GM23338 (cell line): ENCODE results near the gene SKP2. TPM values are rescaled to one million over a fixed set of nuclear protein-coding genes. Genes with fewer than 3 reads are reported as not detected.

Experiments
- ATAC-seq: fragments of 200-7000 bp; cut with Tn5 transposase; 3 replicates; pipeline ENCODE4 v1.9.1; 2020
- DNase-seq: peaks from one replicate; pipeline ENCODE4 v3.0.0-alpha.2; 2015; ENCODE audit warnings: low spot score
- H2AFZ ChIP-seq: fragments of 200-600 bp; sonication (generic); 2 replicates; pipeline ENCODE4 v1.8.0; 2016; ENCODE audit warnings: antibody characterized with exemption, mild to moderate bottlenecking, moderate library complexity
- H3F3A ChIP-seq: fragments of 200-600 bp; sonication (generic); replicated peaks from 2 replicates; pipeline ENCODE4 v1.8.0; 2017; ENCODE audit warnings: antibody characterized with exemption, mixed run types, low read depth
- H3K27ac ChIP-seq: fragments of 200-600 bp; sonication (generic); 2 replicates; pipeline ENCODE4 v1.6.1; 2016; ENCODE audit warnings: low read depth
- H3K27me3 ChIP-seq: fragments of 200-600 bp; sonication (generic); 2 replicates; pipeline ENCODE4 v1.8.0; 2016; ENCODE audit warnings: mild to moderate bottlenecking, mixed run types, moderate library complexity; ENCODE audit not compliant: insufficient read depth
- H3K36me3 ChIP-seq: fragments of 200-600 bp; sonication (generic); 2 replicates; pipeline ENCODE4 v1.8.0; 2016; ENCODE audit warnings: mild to moderate bottlenecking; ENCODE audit not compliant: insufficient read depth
- H3K4me1 ChIP-seq: fragments of 200-600 bp; sonication (generic); 2 replicates; pipeline ENCODE4 v1.8.0; 2016; ENCODE audit warnings: mild to moderate bottlenecking, moderate library complexity; ENCODE audit not compliant: insufficient read depth
- H3K4me2 ChIP-seq: fragments of 200-600 bp; sonication (generic); 2 replicates; pipeline ENCODE4 v1.7.1; 2017; ENCODE audit warnings: mixed run types
- H3K4me3 ChIP-seq: fragments of 200-600 bp; sonication (generic); 2 replicates; pipeline ENCODE4 v1.6.1; 2016; ENCODE audit warnings: mixed run types
- H3K79me2 ChIP-seq: fragments of 200-600 bp; sonication (generic); replicated peaks from 2 replicates; pipeline ENCODE4 v1.8.0; 2017; ENCODE audit warnings: mild to moderate bottlenecking; ENCODE audit not compliant: insufficient read depth
- H3K9me2 ChIP-seq: fragments of 200-600 bp; sonication (generic); 2 replicates; pipeline ENCODE4 v1.8.0; 2017; ENCODE audit not compliant: insufficient read depth
- H4K20me1 ChIP-seq: fragments of 200-600 bp; sonication (generic); replicated peaks from 2 replicates; pipeline ENCODE4 v1.8.0; 2017; ENCODE audit warnings: mild to moderate bottlenecking; ENCODE audit not compliant: insufficient read depth
- H3K27ac Mint-ChIP-seq: 2 replicates; pipeline ENCODE4 v1.8.0; 2020; ENCODE audit warnings: inconsistent platforms, mild to moderate bottlenecking, moderate library complexity, mixed read lengths
- H3K27me3 Mint-ChIP-seq: 3 replicates; pipeline ENCODE4 v1.8.0; 2022; ENCODE audit warnings: low read depth, mild to moderate bottlenecking, moderate library complexity, mixed read lengths, inconsistent platforms; ENCODE audit not compliant: insufficient read depth, poor library complexity
- H3K36me3 Mint-ChIP-seq: 3 replicates; pipeline ENCODE4 v1.8.0; 2021; ENCODE audit warnings: low read depth, mild to moderate bottlenecking, inconsistent platforms, moderate library complexity, mixed read lengths
- H3K4me1 Mint-ChIP-seq: 3 replicates; pipeline ENCODE4 v1.8.0; 2020; ENCODE audit warnings: mild to moderate bottlenecking, inconsistent platforms, mixed read lengths
- H3K4me3 Mint-ChIP-seq: 3 replicates; pipeline ENCODE4 v1.8.0; 2021; ENCODE audit warnings: moderate library complexity, mild to moderate bottlenecking, inconsistent platforms, mixed read lengths
- H3K9me3 Mint-ChIP-seq: 3 replicates; pipeline ENCODE4 v1.8.0; 2020; ENCODE audit warnings: moderate library complexity, mild to moderate bottlenecking, inconsistent platforms, mixed read lengths
- CREB1 ChIP-seq: fragments of 250-450 bp; sonication (Bioruptor Pico); IDR thresholded peaks from 2 replicates; pipeline ENCODE4 v1.5.0; 2020; ENCODE audit warnings: low read depth, mild to moderate bottlenecking, moderate library complexity
- EZH2 ChIP-seq: fragments of 200-600 bp; sonication (generic); IDR thresholded peaks from one replicate; pipeline ENCODE4 v1.8.0; 2017; ENCODE audit warnings: antibody characterized with exemption, mild to moderate bottlenecking, low read depth; ENCODE audit not compliant: unreplicated experiment
- EZH2phosphoT487 ChIP-seq: fragments of 200-600 bp; sonication (generic); IDR thresholded peaks from one replicate; pipeline ENCODE4 v1.8.1; 2018; ENCODE audit warnings: antibody characterized with exemption; ENCODE audit not compliant: unreplicated experiment
- JUNB ChIP-seq: IDR thresholded peaks from one replicate; pipeline ENCODE4 v1.6.1; 2016; ENCODE audit warnings: antibody characterized with exemption; ENCODE audit not compliant: unreplicated experiment
- NANOG ChIP-seq: IDR thresholded peaks from 2 replicates; pipeline ENCODE4 v1.6.1; 2016; ENCODE audit warnings: antibody characterized with exemption, borderline replicate concordance
- POLR2AphosphoS5 ChIP-seq: IDR thresholded peaks from 2 replicates; pipeline ENCODE4 v1.6.1; 2016; ENCODE audit warnings: antibody characterized with exemption, low read depth
- STAT1 ChIP-seq: IDR thresholded peaks from one replicate; pipeline ENCODE4 v1.6.1; 2016; ENCODE audit warnings: antibody characterized with exemption; ENCODE audit not compliant: unreplicated experiment
- ZNF114 ChIP-seq: fragments of 250-450 bp; sonication (Bioruptor Pico); IDR thresholded peaks from 2 replicates; pipeline ENCODE4 v1.5.0; 2020; ENCODE audit warnings: mild to moderate bottlenecking, moderate library complexity
- ZNF331 ChIP-seq: fragments of 250-450 bp; sonication (Bioruptor Pico); IDR thresholded peaks from 2 replicates; pipeline ENCODE4 v1.5.0; 2020; ENCODE audit warnings: low read depth, mild to moderate bottlenecking, moderate library complexity
- polyA plus RNA-seq: library from polyadenylated mRNA; unstranded; fragments of >200 nt; fragmentation: Nextera tagmentation; extraction: Ambion mirVana; gene quantifications from 2 replicates; pipeline ENCODE4 v1.2.1, GENCODE V29; 2016
- total RNA-seq: library from RNA; depleted of rRNA; stranded (reverse); fragments of >200 nt; shearing (Covaris generic); gene quantifications from 2 replicates; pipeline ENCODE4 v1.2.3, GENCODE V29; 2014
- TF ChIP-seq, protein P1 (sequence below): IDR thresholded peaks from 2 replicates; pipeline ENCODE4 v1.6.1; 2016; ENCODE audit warnings: antibody characterized with exemption
- TF ChIP-seq, protein P2 (sequence below): IDR thresholded peaks from one replicate; pipeline ENCODE4 v1.6.1; 2018; ENCODE audit warnings: antibody characterized with exemption; ENCODE audit not compliant: unreplicated experiment
- TF ChIP-seq, protein P3 (sequence below), 2 experiments: fragments of 200-600 bp in 1 of 2; sonication (generic) in 1 of 2; conservative IDR thresholded peaks; 2 replicates each; pipeline versions ENCODE4 v1.5.1 to v1.6.1; 2016 to 2017; ENCODE audit warnings: antibody characterized with exemption in 2 of 2, low read depth in 2 of 2, mild to moderate bottlenecking in 2 of 2, moderate library complexity in 1 of 2
- TF ChIP-seq, protein P4 (sequence below): fragments of 250-450 bp; sonication (Bioruptor Pico); IDR thresholded peaks from 2 replicates; pipeline ENCODE4 v1.5.0; 2020; ENCODE audit warnings: mild to moderate bottlenecking, moderate library complexity

The SKP2 gene
- total and polyA plus RNA-seq, 2 experiments from 2014 or later = 66.6 to 75.6 TPM

DNA sequence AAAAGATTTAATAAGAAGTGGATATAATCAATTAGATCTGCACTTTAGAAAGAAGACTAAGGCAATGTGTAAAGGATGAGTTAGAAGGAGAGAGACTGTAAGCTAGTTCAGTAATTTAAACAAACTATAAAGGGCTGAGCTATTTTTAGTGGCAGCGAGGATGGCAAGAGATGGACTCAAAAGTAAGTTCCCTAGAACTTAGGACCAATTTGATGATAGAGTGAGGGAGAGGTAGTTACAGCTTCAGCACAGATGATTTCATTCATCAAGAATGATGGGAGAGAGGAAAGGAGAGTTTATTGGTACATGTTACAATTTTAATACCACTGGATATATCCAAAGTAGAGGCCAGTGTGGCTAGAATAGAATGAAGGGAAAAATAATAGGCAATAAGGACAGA is 70.7 kb downstream of the SKP2 start:
- no peak overlapping the region for H3K4me2 ChIP-seq
- no peaks in the 10 kb centered on the region for H3K4me1 Mint-ChIP-seq
- H3K36me3 Mint-ChIP-seq = no peaks in the 10 kb centered on the region
- no peaks in the 10 kb centered on the region for H3F3A ChIP-seq
- no peak overlapping the region for H2AFZ ChIP-seq
- H3K4me1 ChIP-seq = no peaks in the 10 kb centered on the region
- H3K27me3 ChIP-seq = no peaks in the 10 kb centered on the region
- H3K9me2 ChIP-seq = no peaks in the 10 kb centered on the region
- H4K20me1 ChIP-seq = no peaks in the 10 kb centered on the region
- no peak overlapping the region for H3K27ac Mint-ChIP-seq
- no peak overlapping the region for H3K27ac ChIP-seq
- no peak for TF ChIP-seq STAT1
- TF ChIP-seq, protein P1, sequence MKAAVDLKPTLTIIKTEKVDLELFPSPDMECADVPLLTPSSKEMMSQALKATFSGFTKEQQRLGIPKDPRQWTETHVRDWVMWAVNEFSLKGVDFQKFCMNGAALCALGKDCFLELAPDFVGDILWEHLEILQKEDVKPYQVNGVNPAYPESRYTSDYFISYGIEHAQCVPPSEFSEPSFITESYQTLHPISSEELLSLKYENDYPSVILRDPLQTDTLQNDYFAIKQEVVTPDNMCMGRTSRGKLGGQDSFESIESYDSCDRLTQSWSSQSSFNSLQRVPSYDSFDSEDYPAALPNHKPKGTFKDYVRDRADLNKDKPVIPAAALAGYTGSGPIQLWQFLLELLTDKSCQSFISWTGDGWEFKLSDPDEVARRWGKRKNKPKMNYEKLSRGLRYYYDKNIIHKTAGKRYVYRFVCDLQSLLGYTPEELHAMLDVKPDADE = no peak
- TF ChIP-seq ZNF331 (CRISPR knock-in tag) = no peak
- no peak for TF ChIP-seq EZH2phosphoT487
- no peak for TF ChIP-seq EZH2
- TF ChIP-seq, protein P2, sequence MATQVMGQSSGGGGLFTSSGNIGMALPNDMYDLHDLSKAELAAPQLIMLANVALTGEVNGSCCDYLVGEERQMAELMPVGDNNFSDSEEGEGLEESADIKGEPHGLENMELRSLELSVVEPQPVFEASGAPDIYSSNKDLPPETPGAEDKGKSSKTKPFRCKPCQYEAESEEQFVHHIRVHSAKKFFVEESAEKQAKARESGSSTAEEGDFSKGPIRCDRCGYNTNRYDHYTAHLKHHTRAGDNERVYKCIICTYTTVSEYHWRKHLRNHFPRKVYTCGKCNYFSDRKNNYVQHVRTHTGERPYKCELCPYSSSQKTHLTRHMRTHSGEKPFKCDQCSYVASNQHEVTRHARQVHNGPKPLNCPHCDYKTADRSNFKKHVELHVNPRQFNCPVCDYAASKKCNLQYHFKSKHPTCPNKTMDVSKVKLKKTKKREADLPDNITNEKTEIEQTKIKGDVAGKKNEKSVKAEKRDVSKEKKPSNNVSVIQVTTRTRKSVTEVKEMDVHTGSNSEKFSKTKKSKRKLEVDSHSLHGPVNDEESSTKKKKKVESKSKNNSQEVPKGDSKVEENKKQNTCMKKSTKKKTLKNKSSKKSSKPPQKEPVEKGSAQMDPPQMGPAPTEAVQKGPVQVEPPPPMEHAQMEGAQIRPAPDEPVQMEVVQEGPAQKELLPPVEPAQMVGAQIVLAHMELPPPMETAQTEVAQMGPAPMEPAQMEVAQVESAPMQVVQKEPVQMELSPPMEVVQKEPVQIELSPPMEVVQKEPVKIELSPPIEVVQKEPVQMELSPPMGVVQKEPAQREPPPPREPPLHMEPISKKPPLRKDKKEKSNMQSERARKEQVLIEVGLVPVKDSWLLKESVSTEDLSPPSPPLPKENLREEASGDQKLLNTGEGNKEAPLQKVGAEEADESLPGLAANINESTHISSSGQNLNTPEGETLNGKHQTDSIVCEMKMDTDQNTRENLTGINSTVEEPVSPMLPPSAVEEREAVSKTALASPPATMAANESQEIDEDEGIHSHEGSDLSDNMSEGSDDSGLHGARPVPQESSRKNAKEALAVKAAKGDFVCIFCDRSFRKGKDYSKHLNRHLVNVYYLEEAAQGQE = no peak
- TF ChIP-seq, protein P3, sequence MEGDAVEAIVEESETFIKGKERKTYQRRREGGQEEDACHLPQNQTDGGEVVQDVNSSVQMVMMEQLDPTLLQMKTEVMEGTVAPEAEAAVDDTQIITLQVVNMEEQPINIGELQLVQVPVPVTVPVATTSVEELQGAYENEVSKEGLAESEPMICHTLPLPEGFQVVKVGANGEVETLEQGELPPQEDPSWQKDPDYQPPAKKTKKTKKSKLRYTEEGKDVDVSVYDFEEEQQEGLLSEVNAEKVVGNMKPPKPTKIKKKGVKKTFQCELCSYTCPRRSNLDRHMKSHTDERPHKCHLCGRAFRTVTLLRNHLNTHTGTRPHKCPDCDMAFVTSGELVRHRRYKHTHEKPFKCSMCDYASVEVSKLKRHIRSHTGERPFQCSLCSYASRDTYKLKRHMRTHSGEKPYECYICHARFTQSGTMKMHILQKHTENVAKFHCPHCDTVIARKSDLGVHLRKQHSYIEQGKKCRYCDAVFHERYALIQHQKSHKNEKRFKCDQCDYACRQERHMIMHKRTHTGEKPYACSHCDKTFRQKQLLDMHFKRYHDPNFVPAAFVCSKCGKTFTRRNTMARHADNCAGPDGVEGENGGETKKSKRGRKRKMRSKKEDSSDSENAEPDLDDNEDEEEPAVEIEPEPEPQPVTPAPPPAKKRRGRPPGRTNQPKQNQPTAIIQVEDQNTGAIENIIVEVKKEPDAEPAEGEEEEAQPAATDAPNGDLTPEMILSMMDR (conservative IDR thresholded peaks at IDR 0.05; ENCODE audit: low read depth in 2 of 2) = no peak
- no peak for TF ChIP-seq CREB1 (CRISPR knock-in tag)
- no peak for TF ChIP-seq POLR2AphosphoS5
- no peak for TF ChIP-seq NANOG
- TF ChIP-seq ZNF114 (CRISPR knock-in tag) = no peak
- no peak for TF ChIP-seq JUNB
- TF ChIP-seq, protein P4, sequence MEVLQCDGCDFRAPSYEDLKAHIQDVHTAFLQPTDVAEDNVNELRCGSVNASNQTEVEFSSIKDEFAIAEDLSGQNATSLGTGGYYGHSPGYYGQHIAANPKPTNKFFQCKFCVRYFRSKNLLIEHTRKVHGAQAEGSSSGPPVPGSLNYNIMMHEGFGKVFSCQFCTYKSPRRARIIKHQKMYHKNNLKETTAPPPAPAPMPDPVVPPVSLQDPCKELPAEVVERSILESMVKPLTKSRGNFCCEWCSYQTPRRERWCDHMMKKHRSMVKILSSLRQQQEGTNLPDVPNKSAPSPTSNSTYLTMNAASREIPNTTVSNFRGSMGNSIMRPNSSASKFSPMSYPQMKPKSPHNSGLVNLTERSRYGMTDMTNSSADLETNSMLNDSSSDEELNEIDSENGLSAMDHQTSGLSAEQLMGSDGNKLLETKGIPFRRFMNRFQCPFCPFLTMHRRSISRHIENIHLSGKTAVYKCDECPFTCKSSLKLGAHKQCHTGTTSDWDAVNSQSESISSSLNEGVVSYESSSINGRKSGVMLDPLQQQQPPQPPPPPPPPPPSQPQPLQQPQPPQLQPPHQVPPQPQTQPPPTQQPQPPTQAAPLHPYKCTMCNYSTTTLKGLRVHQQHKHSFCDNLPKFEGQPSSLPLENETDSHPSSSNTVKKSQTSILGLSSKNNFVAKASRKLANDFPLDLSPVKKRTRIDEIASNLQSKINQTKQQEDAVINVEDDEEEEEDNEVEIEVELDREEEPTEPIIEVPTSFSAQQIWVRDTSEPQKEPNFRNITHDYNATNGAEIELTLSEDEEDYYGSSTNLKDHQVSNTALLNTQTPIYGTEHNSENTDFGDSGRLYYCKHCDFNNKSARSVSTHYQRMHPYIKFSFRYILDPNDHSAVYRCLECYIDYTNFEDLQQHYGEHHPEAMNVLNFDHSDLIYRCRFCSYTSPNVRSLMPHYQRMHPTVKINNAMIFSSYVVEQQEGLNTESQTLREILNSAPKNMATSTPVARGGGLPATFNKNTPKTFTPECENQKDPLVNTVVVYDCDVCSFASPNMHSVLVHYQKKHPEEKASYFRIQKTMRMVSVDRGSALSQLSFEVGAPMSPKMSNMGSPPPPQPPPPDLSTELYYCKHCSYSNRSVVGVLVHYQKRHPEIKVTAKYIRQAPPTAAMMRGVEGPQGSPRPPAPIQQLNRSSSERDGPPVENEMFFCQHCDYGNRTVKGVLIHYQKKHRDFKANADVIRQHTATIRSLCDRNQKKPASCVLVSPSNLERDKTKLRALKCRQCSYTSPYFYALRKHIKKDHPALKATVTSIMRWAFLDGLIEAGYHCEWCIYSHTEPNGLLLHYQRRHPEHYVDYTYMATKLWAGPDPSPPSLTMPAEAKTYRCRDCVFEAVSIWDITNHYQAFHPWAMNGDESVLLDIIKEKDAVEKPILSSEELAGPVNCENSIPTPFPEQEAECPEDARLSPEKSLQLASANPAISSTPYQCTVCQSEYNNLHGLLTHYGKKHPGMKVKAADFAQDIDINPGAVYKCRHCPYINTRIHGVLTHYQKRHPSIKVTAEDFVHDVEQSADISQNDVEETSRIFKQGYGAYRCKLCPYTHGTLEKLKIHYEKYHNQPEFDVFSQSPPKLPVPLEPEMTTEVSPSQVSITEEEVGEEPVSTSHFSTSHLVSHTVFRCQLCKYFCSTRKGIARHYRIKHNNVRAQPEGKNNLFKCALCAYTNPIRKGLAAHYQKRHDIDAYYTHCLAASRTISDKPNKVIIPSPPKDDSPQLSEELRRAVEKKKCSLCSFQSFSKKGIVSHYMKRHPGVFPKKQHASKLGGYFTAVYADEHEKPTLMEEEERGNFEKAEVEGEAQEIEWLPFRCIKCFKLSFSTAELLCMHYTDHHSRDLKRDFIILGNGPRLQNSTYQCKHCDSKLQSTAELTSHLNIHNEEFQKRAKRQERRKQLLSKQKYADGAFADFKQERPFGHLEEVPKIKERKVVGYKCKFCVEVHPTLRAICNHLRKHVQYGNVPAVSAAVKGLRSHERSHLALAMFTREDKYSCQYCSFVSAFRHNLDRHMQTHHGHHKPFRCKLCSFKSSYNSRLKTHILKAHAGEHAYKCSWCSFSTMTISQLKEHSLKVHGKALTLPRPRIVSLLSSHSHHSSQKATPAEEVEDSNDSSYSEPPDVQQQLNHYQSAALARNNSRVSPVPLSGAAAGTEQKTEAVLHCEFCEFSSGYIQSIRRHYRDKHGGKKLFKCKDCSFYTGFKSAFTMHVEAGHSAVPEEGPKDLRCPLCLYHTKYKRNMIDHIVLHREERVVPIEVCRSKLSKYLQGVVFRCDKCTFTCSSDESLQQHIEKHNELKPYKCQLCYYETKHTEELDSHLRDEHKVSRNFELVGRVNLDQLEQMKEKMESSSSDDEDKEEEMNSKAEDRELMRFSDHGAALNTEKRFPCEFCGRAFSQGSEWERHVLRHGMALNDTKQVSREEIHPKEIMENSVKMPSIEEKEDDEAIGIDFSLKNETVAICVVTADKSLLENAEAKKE (CRISPR knock-in tag) = no peak
- H3K27me3 Mint-ChIP-seq = no peaks in the 10 kb centered on the region
- H3K79me2 ChIP-seq = no peaks in the 10 kb centered on the region
- H3K4me3 ChIP-seq = no peak overlapping the region
- no peaks in the 10 kb centered on the region for H3K36me3 ChIP-seq
- no peak overlapping the region for H3K4me3 Mint-ChIP-seq
- no peak for ATAC-seq
- H3K9me3 Mint-ChIP-seq = no peaks in the 10 kb centered on the region
- DNase-seq = no peak
